H1 (cell line): ENCODE data around the gene STIMATE.

ENCODE experiments used
- CEBPB ChIP-seq: IDR thresholded peaks from 2 replicates; pipeline ENCODE4 v1.6.1; 2012; ENCODE audit warnings: low read depth, low read length
- EP300 ChIP-seq, 2 experiments: IDR thresholded peaks; 1 replicate in 1 of 2; 2 replicates in 1 of 2; pipeline ENCODE4 v1.6.1; 2011 to 2012; ENCODE audit warnings: low read depth in 2 of 2, low read length in 2 of 2, mild to moderate bottlenecking in 2 of 2, borderline replicate concordance in 1 of 2, inconsistent platforms in 1 of 2, moderate library complexity in 1 of 2
- JUN ChIP-seq: IDR thresholded peaks from 2 replicates; pipeline ENCODE4 v1.6.1; 2011; ENCODE audit warnings: low read depth, mild to moderate bottlenecking, improper control_type of control experiment, low read length
- JUND ChIP-seq: IDR thresholded peaks from 2 replicates; pipeline ENCODE4 v1.6.1; 2011; ENCODE audit warnings: mild to moderate bottlenecking, improper control_type of control experiment, low read length
- KDM5A ChIP-seq: fragments of 200-600 bp; IDR thresholded peaks from 2 replicates; pipeline ENCODE4 v1.7.1; 2012; ENCODE audit warnings: mild to moderate bottlenecking, low read length, inconsistent platforms, mixed read lengths
- POLR2A ChIP-seq, 2 experiments: IDR thresholded peaks; 1 replicate in 1 of 2; 2 replicates in 1 of 2; pipeline ENCODE4 v1.6.1; 2011; ENCODE audit warnings: low read depth in 2 of 2, low read length in 2 of 2, mild to moderate bottlenecking in 2 of 2; ENCODE audit errors: control extremely low read depth in 1 of 2
- POLR2AphosphoS5 ChIP-seq: IDR thresholded peaks from 2 replicates; pipeline ENCODE4 v1.6.1; 2011; ENCODE audit warnings: low read depth, low read length
- ZNF274 ChIP-seq: IDR thresholded peaks from 2 replicates; pipeline ENCODE4 v1.7.0; 2012; ENCODE audit warnings: low read length, borderline replicate concordance; ENCODE audit errors: extremely low read depth
- TF ChIP-seq, protein P1 (sequence below), 3 experiments: IDR thresholded peaks; 1 replicate in 2 of 3; 2 replicates in 1 of 3; pipeline versions ENCODE4 v1.5.1 to v1.6.1; 2011; ENCODE audit warnings: low read length in 3 of 3, mild to moderate bottlenecking in 3 of 3, inconsistent platforms in 2 of 3, low read depth in 1 of 3, moderate library complexity in 1 of 3; ENCODE audit not compliant: insufficient read depth in 1 of 3; ENCODE audit errors: control extremely low read depth in 1 of 3
- TF ChIP-seq, protein P2 (sequence below): IDR thresholded peaks from 2 replicates; pipeline ENCODE4 v1.6.1; 2012; ENCODE audit warnings: inconsistent platforms

- TF ChIP-seq, protein P1, sequence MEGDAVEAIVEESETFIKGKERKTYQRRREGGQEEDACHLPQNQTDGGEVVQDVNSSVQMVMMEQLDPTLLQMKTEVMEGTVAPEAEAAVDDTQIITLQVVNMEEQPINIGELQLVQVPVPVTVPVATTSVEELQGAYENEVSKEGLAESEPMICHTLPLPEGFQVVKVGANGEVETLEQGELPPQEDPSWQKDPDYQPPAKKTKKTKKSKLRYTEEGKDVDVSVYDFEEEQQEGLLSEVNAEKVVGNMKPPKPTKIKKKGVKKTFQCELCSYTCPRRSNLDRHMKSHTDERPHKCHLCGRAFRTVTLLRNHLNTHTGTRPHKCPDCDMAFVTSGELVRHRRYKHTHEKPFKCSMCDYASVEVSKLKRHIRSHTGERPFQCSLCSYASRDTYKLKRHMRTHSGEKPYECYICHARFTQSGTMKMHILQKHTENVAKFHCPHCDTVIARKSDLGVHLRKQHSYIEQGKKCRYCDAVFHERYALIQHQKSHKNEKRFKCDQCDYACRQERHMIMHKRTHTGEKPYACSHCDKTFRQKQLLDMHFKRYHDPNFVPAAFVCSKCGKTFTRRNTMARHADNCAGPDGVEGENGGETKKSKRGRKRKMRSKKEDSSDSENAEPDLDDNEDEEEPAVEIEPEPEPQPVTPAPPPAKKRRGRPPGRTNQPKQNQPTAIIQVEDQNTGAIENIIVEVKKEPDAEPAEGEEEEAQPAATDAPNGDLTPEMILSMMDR (IDR thresholded peaks at IDR 0.05; ENCODE audit: control extremely low read depth in 1 of 3, insufficient read depth in 1 of 3, low read depth in 1 of 3, low read length in 3 of 3), result no peak
- TF ChIP-seq POLR2A (IDR thresholded peaks at IDR 0.05; ENCODE audit: control extremely low read depth in 1 of 2, low read depth in 2 of 2, low read length in 2 of 2) (no peak), CEBPB (no peak), ZNF274 (no peak), POLR2AphosphoS5 (no peak), KDM5A (no peak), JUND (no peak), JUN (no peak), EP300 (IDR thresholded peaks at IDR 0.05; ENCODE audit: borderline replicate concordance in 1 of 2, low read depth in 2 of 2, low read length in 2 of 2) (no peak)
- TF ChIP-seq, protein P2, sequence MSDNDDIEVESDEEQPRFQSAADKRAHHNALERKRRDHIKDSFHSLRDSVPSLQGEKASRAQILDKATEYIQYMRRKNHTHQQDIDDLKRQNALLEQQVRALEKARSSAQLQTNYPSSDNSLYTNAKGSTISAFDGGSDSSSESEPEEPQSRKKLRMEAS, result no peak
Measured at GRCh38 chr3:52860424-52860768, 37.0 kb downstream of the STIMATE start.
